Activated CD4-positive, alpha-beta T cell treated with anti-CD3 and anti-CD28 coated beads, Interleukin-2, amount 10 ng/mL, durations not matched to agents 24 days and 14 days (primary cell): ENCODE data around the gene ARPC3. TPM values are rescaled to one million over a fixed set of nuclear protein-coding genes. Genes with fewer than 3 reads are reported as not detected.
"Not testable (repeated sequence)": the region's sequence is repeated elsewhere in the genome, so short reads cannot be mapped to it uniquely, and the experiment has no call there.

ENCODE experiments used
- DNase-seq: peaks from one replicate; pipeline ENCODE4 v3.0.0; 2022
- H3K27ac Mint-ChIP-seq: one replicate; pipeline ENCODE4 v1.8.0; 2022; ENCODE audit warnings: mild to moderate bottlenecking, mixed read lengths
- H3K27me3 Mint-ChIP-seq: one replicate; pipeline ENCODE4 v1.8.0; 2022; ENCODE audit warnings: mixed read lengths
- H3K36me3 Mint-ChIP-seq: one replicate; pipeline ENCODE4 v1.8.0; 2022; ENCODE audit warnings: low read depth, mild to moderate bottlenecking, mixed read lengths
- H3K4me1 Mint-ChIP-seq: one replicate; pipeline ENCODE4 v1.8.0; 2021; ENCODE audit warnings: mixed read lengths
- H3K4me3 Mint-ChIP-seq: one replicate; pipeline ENCODE4 v1.8.0; 2022; ENCODE audit warnings: mild to moderate bottlenecking, moderate library complexity, mixed read lengths
- H3K9me3 Mint-ChIP-seq: one replicate; pipeline ENCODE4 v1.8.0; 2021; ENCODE audit warnings: mixed read lengths
- intact Hi-C: fragments of 100-400 bp; cut with micrococcal nuclease; formaldehyde crosslinking; loops from one replicate; pipeline ENCODE4 v1.15.1; 2023
- total RNA-seq: library from RNA; stranded (reverse); gene quantifications from 2 replicates; pipeline ENCODE4 v1.2.3, GENCODE V29; 2022

Gene ARPC3
- total RNA-seq: 285 and 300 TPM in 2 replicates

GRCh38 chr12:110449799-110450497, at the start of gene ARPC3:
ARPC3 (minus strand) TSS chr12:110450337; CDS start chr12:110450260, 77 bp downstream.
- intact Hi-C loops: loop anchor here (1.0 to 2.0 kb wide), 5 partner anchors 18 to 248 kb away; partner anchors contain the start of genes FAM216A, GPN3, RAD9B and VPS29
- DNase-seq: peak; percentile 98
- peak within 1 kb of the TSS; percentile 100 for H3K4me3 Mint-ChIP-seq
- no peaks in the 10 kb centered on the region for H3K27me3 Mint-ChIP-seq
- peaks cover 37% of the 10 kb centered on the region for H3K4me1 Mint-ChIP-seq
- peaks cover 51% of the 10 kb centered on the region for H3K36me3 Mint-ChIP-seq
- H3K9me3 Mint-ChIP-seq: no peaks in the 10 kb centered on the region
- peak within 1 kb of the TSS; percentile 100 for H3K27ac Mint-ChIP-seq

DNA sequence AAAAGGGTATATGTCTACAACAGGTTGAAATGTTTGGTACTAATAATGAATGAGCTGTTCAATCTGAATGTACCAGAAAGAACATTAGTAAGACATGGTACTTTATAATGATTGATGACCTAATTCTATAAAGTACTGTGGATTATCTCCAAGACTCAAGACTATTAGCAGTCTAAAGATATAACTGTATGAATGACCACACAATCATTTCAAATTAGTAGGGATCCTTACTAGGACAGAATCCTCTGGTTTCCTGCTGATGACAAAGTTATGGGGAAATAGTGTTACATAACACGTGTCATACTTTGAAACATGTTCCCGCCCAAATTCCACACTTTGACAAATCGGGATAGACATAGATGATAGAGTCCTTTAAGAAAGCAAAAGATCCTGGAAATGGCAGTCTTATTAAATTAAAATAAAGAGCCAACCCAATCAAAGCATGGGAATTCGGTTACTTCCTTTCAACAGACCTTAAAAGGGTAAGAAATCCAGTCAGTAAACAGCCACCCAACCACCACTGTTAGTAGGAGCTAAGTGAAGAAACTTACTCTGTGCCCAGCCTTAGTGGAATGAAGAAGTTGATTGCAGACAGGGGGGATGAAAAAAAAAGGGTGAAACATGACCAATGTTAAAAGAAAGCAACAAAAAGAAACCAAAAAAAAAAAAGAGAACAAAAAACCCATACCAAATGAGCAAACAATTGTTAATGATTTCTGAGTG, 49.0 kb upstream of the ARPC3 start:
- Mint-ChIP-seq H3K36me3 (peaks cover 46% of the 10 kb centered on the region), H3K4me3 (peak overlapping the region; percentile 56), H3K27ac (peak overlapping the region; percentile 67), H3K27me3 (peaks cover 2% of the 10 kb centered on the region), H3K9me3 (peaks cover 7% of the 10 kb centered on the region), H3K4me1 (peaks cover 27% of the 10 kb centered on the region)
- DNase-seq: no peak
- intact Hi-C loops: no loop called here

DNA sequence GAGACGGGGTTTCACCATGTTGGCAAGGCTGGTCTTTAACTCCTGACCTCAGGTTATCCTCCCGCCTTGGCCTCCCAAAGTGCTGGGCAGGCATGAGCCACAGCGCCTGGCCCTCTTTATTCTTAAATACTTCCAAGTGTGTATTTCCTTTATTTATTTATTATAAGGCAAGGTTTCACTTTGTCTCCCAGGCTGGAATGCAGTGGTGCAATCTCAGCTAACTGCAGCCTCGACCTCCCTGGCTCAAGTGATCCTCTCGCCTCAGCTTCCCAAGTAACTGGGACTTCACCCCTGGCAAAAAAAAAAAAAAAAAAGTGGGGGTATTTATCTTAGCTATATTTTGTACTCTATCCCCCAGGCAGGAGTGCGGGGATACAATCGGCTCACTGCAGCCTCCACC, 25.3 kb upstream of the ARPC3 start:
- intact Hi-C loops: no loop called here
- peaks cover 28% of the 10 kb centered on the region for H3K36me3 Mint-ChIP-seq
- H3K4me3 Mint-ChIP-seq: no peak overlapping the region
- peaks cover 7% of the 10 kb centered on the region for H3K4me1 Mint-ChIP-seq
- H3K27me3 Mint-ChIP-seq: no peaks in the 10 kb centered on the region
- no peak overlapping the region for H3K27ac Mint-ChIP-seq
- no peaks in the 10 kb centered on the region for H3K9me3 Mint-ChIP-seq
- no peak for DNase-seq

- peak; percentile 99 for DNase-seq
- peaks cover 24% of the 10 kb centered on the region for H3K36me3 Mint-ChIP-seq
- intact Hi-C loops: loop anchor here (1.0 kb wide), 4 partner anchors 18 to 134 kb away; partner anchors contain the start of genes ARPC3, PPTC7, RAD9B and VPS29
- H3K27me3 Mint-ChIP-seq: no peaks in the 10 kb centered on the region
- peaks cover 32% of the 10 kb centered on the region for H3K4me1 Mint-ChIP-seq
- peak within 1 kb of the TSS; percentile 89 for H3K4me3 Mint-ChIP-seq
- no peaks in the 10 kb centered on the region for H3K9me3 Mint-ChIP-seq
- peak within 1 kb of the TSS; percentile 95 for H3K27ac Mint-ChIP-seq
These were observed 18.3 kb upstream of the ARPC3 start, which contains the start of the genes FAM216A and GPN3 for GRCh38 chr12:110468214-110469048. FAM216A (plus strand) TSS chr12:110468845; CDS start chr12:110468876, 31 bp downstream. GPN3 (minus strand) TSS chr12:110468257; CDS start chr12:110468203, 54 bp downstream.

- Mint-ChIP-seq H3K4me3 (peak overlapping the region; percentile 89), H3K36me3 (peaks cover 24% of the 10 kb centered on the region)
These were observed 17.7 kb upstream of the ARPC3 start for GRCh38 chr12:110467847-110468213.

DNA sequence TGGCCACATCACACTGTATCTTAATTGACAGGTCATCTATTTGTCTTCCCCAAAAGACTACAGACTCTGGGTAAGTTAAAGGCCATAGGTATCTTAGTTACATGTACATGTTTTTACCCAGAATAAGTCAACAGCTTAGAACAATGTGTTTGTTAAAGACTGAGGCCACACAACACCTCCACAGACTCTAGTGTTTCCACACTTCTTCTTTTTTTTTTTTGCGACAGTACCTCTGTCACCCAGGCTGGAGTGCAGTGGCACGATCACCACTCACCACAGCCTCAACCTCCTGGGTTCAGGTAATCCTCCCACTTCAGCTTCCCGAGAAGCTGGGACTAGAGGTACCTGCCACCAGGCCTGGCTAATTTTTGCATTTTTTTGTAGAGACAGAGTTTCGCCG, 16.7 kb upstream of the ARPC3 start:
- Mint-ChIP-seq H3K27ac (peak overlapping the region; percentile 32), H3K4me3 (peak overlapping the region; percentile 89), H3K9me3 (no peaks in the 10 kb centered on the region), H3K27me3 (no peaks in the 10 kb centered on the region), H3K4me1 (peaks cover 36% of the 10 kb centered on the region), H3K36me3 (peaks cover 24% of the 10 kb centered on the region)
- intact Hi-C loops: no loop called here
- DNase-seq: no peak

More at GRCh38 chr12:110467847-110468213, 17.7 kb upstream of the ARPC3 start:
- H3K4me1 Mint-ChIP-seq: peaks cover 32% of the 10 kb centered on the region
- no peaks in the 10 kb centered on the region for H3K27me3 Mint-ChIP-seq
- H3K9me3 Mint-ChIP-seq: no peaks in the 10 kb centered on the region
- peak overlapping the region; percentile 95 for H3K27ac Mint-ChIP-seq
- DNase-seq: no peak
- intact Hi-C loops: loop anchor here (1.0 kb wide), 4 partner anchors 18 to 134 kb away; partner anchors contain the start of genes ARPC3, PPTC7, RAD9B and VPS29

- DNase-seq, H3K9me3 Mint-ChIP-seq, H3K4me3 Mint-ChIP-seq, intact Hi-C loops, H3K27me3 Mint-ChIP-seq, H3K27ac Mint-ChIP-seq: not testable (repeated sequence)
- peaks cover 34% of the 10 kb centered on the region for H3K4me1 Mint-ChIP-seq
- peaks cover 24% of the 10 kb centered on the region for H3K36me3 Mint-ChIP-seq
These were observed 15.6 kb upstream of the ARPC3 start for GRCh38 chr12:110465765-110466164.

DNA sequence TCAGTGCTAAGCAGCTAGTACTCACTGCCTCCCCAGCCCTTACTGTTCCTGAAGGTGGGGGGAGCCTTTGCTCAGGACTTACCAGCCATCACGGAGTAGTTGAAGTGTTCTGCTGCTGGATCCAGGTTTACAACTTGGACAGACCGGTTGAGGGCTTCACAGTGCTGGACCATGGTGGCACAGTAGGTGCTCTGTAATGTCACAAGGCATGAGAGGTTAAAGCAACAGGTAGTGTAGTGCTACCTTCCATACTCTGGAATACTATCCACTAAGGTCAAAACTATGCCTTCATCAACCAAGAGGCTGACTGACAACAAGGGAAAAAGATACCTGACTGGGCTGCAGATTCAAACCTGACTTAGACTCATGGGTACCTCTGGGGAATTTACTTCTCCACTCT, 14.9 kb upstream of the ARPC3 start:
- Mint-ChIP-seq H3K36me3 (peaks cover 25% of the 10 kb centered on the region), H3K27me3 (no peaks in the 10 kb centered on the region)
- intact Hi-C loops: no loop called here

GRCh38 chr12:110461189-110461588, 11.1 kb upstream of the ARPC3 start:
- H3K27ac Mint-ChIP-seq, DNase-seq, H3K27me3 Mint-ChIP-seq, intact Hi-C loops, H3K4me3 Mint-ChIP-seq, H3K4me1 Mint-ChIP-seq, H3K9me3 Mint-ChIP-seq: not testable (repeated sequence)
- H3K36me3 Mint-ChIP-seq: peaks cover 34% of the 10 kb centered on the region

More for the DNA sequence above, 14.9 kb upstream of the ARPC3 start:
- H3K4me1 Mint-ChIP-seq: peaks cover 29% of the 10 kb centered on the region
- no peak overlapping the region for H3K4me3 Mint-ChIP-seq
- no peak for DNase-seq
- no peak overlapping the region for H3K27ac Mint-ChIP-seq
- no peaks in the 10 kb centered on the region for H3K9me3 Mint-ChIP-seq

- no peak overlapping the region for H3K4me3 Mint-ChIP-seq
- no peak overlapping the region for H3K27ac Mint-ChIP-seq
- H3K27me3 Mint-ChIP-seq: no peaks in the 10 kb centered on the region
- intact Hi-C loops: no loop called here
- H3K4me1 Mint-ChIP-seq: peaks cover 7% of the 10 kb centered on the region
- H3K9me3 Mint-ChIP-seq: no peaks in the 10 kb centered on the region
- H3K36me3 Mint-ChIP-seq: peaks cover 34% of the 10 kb centered on the region
- no peak for DNase-seq
These were observed 8.6 kb upstream of the ARPC3 start for GRCh38 chr12:110458756-110459155.

- Mint-ChIP-seq H3K9me3 (no peaks in the 10 kb centered on the region), H3K4me1 (peaks cover 22% of the 10 kb centered on the region), H3K4me3 (no peak overlapping the region), H3K36me3 (peaks cover 41% of the 10 kb centered on the region), H3K27me3 (no peaks in the 10 kb centered on the region), H3K27ac (no peak overlapping the region)
- intact Hi-C loops: no loop called here
- no peak for DNase-seq
These were observed 3.6 kb upstream of the ARPC3 start for GRCh38 chr12:110453569-110454296.

- Mint-ChIP-seq H3K4me1 (peaks cover 31% of the 10 kb centered on the region), H3K4me3 (peak overlapping the region; percentile 100), H3K36me3 (peaks cover 50% of the 10 kb centered on the region), H3K27ac (peak overlapping the region; percentile 100), H3K27me3 (no peaks in the 10 kb centered on the region), H3K9me3 (no peaks in the 10 kb centered on the region)
- intact Hi-C loops: loop anchor here (2.0 kb wide), 1 partner anchor 20 kb away; no protein-coding TSS in a partner anchor
- no peak for DNase-seq
These were observed 1.1 kb upstream of the ARPC3 start for GRCh38 chr12:110451263-110451662.

DNA sequence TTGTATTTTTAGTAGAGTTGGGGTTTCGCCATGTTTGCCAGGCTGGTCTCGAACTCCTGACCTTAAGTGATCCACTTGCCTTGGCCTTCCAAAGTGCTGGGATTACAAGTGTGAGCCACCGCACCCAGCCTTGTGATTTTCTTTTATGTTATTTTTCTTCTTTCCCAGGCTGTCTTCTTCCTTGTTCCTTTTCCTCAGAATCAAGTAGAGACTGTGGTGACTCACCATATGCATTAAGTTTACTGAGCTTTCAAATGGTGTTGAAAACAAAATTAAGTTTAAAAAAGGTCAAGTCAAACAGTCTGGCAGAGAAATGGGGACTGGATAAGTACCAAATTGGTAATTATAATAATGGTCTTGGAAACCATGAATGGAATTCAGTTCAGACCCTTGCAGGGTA, 5.7 kb downstream of the ARPC3 start:
- no peak overlapping the region for H3K4me3 Mint-ChIP-seq
- intact Hi-C loops: no loop called here
- peaks cover 24% of the 10 kb centered on the region for H3K4me1 Mint-ChIP-seq
- DNase-seq: no peak
- no peak overlapping the region for H3K27ac Mint-ChIP-seq
- H3K36me3 Mint-ChIP-seq: peaks cover 51% of the 10 kb centered on the region
- H3K9me3 Mint-ChIP-seq: no peaks in the 10 kb centered on the region
- no peaks in the 10 kb centered on the region for H3K27me3 Mint-ChIP-seq
